HG02938 (cell line): ENCODE results near the gene MTMR10.

Source experiments
- ATAC-seq: cut with Tn5 transposase; IDR thresholded peaks from one replicate; pipeline ENCODE4 v1.9.1; 2021; ENCODE audit warnings: mild to moderate bottlenecking, moderate library complexity; ENCODE audit not compliant: unreplicated experiment

MTMR10 gene

GRCh38 chr15:30962079-30962478, 29.3 kb downstream of the MTMR10 start:
- no peak for ATAC-seq

- no peak for ATAC-seq
Measured at GRCh38 chr15:30958219-30958618, 33.2 kb downstream of the MTMR10 start.

GRCh38 chr15:30956216-30957124, 35.0 kb downstream of the MTMR10 start:
- no peak for ATAC-seq

GRCh38 chr15:30954674-30955073, 36.8 kb downstream of the MTMR10 start:
- no peak for ATAC-seq

- no peak for ATAC-seq
Measured at GRCh38 chr15:30953731-30954378, 37.6 kb downstream of the MTMR10 start.

- no peak for ATAC-seq
Measured at GRCh38 chr15:30953183-30953582, 38.2 kb downstream of the MTMR10 start.

- ATAC-seq = no peak
Measured at GRCh38 chr15:30943654-30944335, 47.6 kb downstream of the MTMR10 start.

- no peak for ATAC-seq
Measured at GRCh38 chr15:30941520-30941919, 49.9 kb downstream of the MTMR10 start.

- ATAC-seq = no peak
Measured at GRCh38 chr15:30940359-30940758, 51.1 kb downstream of the MTMR10 start.

GRCh38 chr15:30939161-30939560, 52.3 kb downstream of the MTMR10 start:
- ATAC-seq = no peak

GRCh38 chr15:30933293-30933692, 58.1 kb downstream of the MTMR10 start:
- ATAC-seq = no peak

- no peak for ATAC-seq
Measured at GRCh38 chr15:30930422-30930821, 61.0 kb downstream of the MTMR10 start.

GRCh38 chr15:30929982-30930381, 61.4 kb downstream of the MTMR10 start:
- ATAC-seq = no peak

- ATAC-seq = no peak
Measured at GRCh38 chr15:30929064-30929669, 62.3 kb downstream of the MTMR10 start.

- no peak for ATAC-seq
Measured at GRCh38 chr15:30928076-30928475, 63.4 kb downstream of the MTMR10 start.

- ATAC-seq = no peak
Measured at GRCh38 chr15:30927148-30927761, 64.2 kb downstream of the MTMR10 start.

GRCh38 chr15:30926161-30926560, 65.3 kb downstream of the MTMR10 start:
- ATAC-seq = no peak

GRCh38 chr15:30925686-30926085, 65.7 kb downstream of the MTMR10 start:
- no peak for ATAC-seq

GRCh38 chr15:30924353-30924752, 67.1 kb downstream of the MTMR10 start:
- no peak for ATAC-seq

GRCh38 chr15:30923429-30923828, 68.0 kb downstream of the MTMR10 start:
- ATAC-seq = no peak
